Omental fat pad (tissue), 4 donors: ENCODE data around the gene OGG1. TPM values are rescaled to one million over a fixed set of nuclear protein-coding genes. Genes with fewer than 3 reads are reported as not detected.
A peak's percentile ranks its signal among the peaks of the same experiment; 100 is the strongest.

ENCODE experiments used
- ATAC-seq: fragments of 150-250 bp; one replicate; pipeline ENCODE4 v1.9.1; 2016; ENCODE audit warnings: mild to moderate bottlenecking, moderate library complexity; ENCODE audit not compliant: low FRiP score
- DNase-seq: peaks from one replicate; pipeline ENCODE4 v3.0.0-alpha.2; 2019; ENCODE audit warnings: low spot score
- total RNA-seq, 4 donors: library from RNA; depleted of rRNA; stranded (reverse); fragments of >200 nt; gene quantifications; one replicate each; pipeline ENCODE4 v1.1.0, GENCODE V29; 2016
- TF ChIP-seq, protein P1 (sequence below), 3 donors: fragments of 450-650 bp; IDR thresholded peaks; one replicate each; pipeline ENCODE4 v1.5.1; 2016 to 2017; ENCODE audit warnings: antibody characterized with exemption in 3 of 3, mild to moderate bottlenecking in 3 of 3, moderate library complexity in 2 of 3

Gene OGG1
- 10 to 100 TPM; 15.6 to 27.1 (median 19.5) TPM for total RNA-seq

DNA sequence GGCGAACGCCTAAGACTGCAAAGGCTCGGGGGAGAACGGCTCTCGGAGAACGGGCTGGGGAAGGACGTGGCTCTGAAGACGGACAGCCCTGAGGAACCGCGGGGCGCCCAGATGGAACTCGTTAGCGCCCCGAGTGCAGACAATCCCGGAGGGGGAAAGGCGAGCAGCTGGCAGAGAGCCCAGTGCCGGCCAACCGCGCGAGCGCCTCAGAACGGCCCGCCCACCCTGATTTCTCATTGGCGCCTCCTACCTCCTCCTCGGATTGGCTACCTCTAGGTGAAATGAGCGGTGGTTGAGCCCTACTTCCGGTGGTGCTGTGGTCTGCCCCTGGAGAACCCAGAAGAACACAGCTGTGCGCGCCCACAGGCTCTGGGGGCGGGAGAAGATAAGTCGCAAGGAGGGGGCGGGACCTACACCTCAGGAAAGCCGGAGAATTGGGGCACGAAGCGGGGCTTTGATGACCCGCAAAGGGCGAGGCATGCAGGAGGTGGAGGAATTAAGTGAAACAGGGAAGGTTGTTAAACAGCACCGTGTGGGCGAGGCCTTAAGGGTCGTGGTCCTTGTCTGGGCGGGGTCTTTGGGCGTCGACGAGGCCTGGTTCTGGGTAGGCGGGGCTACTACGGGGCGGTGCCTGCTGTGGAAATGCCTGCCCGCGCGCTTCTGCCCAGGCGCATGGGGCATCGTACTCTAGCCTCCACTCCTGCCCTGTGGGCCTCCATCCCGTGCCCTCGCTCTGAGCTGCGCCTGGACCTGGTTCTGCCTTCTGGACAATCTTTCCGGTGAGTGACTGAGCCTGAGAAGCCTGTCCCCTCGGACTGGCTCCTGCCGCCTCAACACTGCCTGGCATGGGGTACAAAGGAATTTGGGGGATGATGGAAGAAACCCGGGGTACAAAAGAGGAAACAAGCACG is at the start of gene OGG1:
Gene OGG1 (plus strand): TSS at position 308 of the 911 bp plus-strand sequence. CDS start 335 bp downstream, at position 643.
- ATAC-seq (peak; percentile 99), DNase-seq (peak; percentile 92)
- TF ChIP-seq, protein P1, sequence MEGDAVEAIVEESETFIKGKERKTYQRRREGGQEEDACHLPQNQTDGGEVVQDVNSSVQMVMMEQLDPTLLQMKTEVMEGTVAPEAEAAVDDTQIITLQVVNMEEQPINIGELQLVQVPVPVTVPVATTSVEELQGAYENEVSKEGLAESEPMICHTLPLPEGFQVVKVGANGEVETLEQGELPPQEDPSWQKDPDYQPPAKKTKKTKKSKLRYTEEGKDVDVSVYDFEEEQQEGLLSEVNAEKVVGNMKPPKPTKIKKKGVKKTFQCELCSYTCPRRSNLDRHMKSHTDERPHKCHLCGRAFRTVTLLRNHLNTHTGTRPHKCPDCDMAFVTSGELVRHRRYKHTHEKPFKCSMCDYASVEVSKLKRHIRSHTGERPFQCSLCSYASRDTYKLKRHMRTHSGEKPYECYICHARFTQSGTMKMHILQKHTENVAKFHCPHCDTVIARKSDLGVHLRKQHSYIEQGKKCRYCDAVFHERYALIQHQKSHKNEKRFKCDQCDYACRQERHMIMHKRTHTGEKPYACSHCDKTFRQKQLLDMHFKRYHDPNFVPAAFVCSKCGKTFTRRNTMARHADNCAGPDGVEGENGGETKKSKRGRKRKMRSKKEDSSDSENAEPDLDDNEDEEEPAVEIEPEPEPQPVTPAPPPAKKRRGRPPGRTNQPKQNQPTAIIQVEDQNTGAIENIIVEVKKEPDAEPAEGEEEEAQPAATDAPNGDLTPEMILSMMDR (IDR thresholded peaks at IDR 0.05), result no peak

DNA sequence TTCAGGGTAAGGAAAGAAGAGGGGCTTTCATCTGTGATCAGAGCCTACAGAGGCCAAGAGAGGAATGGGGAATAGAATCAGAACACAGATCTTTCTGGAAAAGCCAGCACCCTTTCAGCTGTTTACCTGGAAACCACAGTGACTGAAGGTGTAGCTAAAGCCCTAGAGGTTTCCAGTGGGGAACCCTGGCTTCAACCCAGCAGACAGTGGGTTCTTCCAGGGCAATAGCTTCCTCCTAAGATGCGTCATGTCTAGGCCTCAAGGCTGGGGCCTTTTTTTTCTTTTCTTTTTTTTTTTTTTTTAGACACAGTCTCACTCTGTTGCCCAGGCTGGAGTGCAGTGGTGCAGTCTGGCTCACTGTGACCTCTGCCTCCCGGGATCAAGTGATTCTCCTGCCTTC is 49.2 kb upstream of the OGG1 start:
- TF ChIP-seq, protein P1 (IDR thresholded peaks at IDR 0.05), result no peak
- DNase-seq (no peak), ATAC-seq (no peak)

DNA sequence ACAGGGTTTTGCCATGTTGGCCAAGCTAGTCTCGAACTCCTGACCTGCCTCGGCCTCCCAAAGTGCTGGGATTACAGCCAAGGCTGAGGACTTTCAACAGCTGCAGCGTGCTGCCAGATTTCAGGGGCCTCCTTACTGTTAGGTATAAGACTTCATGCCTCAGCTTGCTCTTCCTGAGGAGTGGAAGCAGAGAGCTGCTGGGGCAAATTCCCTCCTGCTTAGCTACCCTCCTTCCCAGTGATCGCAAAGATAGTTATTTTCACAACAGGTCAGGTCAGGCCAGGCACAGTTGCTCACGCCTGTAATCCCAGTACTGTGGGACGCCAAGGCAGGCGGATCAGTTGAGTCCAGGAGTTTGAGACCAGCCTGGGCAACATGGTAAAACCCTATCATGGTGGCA is 48.7 kb upstream of the OGG1 start:
- DNase-seq (no peak), ATAC-seq (no peak)
- TF ChIP-seq, protein P1 (IDR thresholded peaks at IDR 0.05), result no peak

DNA sequence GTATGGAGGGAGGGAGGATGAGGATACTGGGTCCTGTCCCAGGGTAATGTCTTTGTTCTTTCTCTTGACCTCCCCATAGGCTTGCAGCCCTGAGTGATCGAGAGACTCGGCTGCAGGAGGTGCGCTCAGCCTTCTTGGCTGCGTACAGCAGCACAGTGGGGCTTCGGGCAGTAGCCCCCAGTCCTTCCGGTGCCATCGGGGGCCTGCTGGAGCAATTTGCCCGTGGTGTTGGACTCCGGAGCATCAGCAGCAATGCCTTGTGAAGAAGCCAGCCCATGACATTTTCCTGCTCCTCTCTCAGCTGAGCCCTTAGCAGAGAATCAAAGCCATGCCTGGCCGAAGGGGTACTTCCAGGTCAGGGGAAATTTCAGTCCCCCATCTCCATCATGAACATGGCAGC is 48.0 kb upstream of the OGG1 start:
- ATAC-seq (no peak), DNase-seq (no peak)
- TF ChIP-seq, protein P1 (IDR thresholded peaks at IDR 0.05), result no peak

DNA sequence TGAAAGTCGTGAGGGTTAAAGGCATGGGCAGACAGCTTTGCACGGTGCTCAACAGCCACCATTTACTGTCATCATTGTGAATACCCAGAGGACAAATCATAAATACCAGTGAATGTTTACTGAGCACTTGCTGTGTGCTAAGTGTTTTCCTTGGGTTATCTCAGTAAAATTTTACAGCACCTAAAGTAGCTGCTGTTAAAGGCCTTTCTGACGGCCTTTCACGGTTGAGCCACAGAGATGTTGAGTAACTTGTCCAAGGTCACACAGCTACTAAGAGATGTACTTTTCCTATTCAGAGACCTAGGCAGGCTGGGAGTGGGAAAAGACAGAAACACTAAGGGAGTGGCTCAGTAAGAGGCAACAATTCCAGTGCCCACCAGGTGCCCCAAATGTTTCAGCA is 46.5 kb upstream of the OGG1 start:
- ATAC-seq (no peak), DNase-seq (no peak)
- TF ChIP-seq, protein P1 (IDR thresholded peaks at IDR 0.05), result no peak

DNA sequence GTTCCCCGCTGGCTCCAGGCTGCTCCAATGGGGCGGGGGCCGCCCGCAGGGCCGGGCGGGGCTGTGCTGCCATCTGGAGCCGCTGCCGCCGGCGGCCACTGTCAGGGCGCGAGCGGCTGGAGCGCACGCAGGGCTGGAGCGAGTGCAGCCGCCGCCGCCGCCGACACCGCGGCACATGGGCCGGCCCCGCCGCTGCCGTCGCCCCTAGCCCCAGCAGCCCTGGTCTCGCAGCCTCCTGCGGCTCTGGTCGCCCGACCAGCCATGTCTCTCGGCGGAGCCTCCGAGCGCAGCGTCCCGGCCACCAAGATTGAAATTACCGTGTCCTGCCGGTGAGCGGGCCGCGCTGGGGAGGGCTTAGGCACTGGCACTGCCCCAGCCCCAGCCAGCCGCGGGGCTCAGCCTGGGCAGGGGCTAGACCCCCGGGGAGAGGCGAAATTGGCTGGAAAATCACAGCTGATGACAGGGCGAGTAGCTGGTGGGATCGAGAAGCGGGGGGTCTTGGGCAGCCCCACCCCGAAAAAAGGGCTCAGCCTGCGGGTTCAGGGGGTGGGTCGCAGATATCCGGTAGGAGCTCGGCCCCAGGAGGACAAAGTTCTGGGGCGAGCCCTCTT is 45.9 kb upstream of the OGG1 start, which contains the start of gene CPNE9:
Gene CPNE9 (plus strand): TSS at position 98 of the 611 bp plus-strand sequence. CDS start 164 bp downstream, at position 262.
- TF ChIP-seq, protein P1 (IDR thresholded peaks at IDR 0.05), result no peak
- no peak for DNase-seq
- ATAC-seq, result no peak
